Neural cell (in vitro differentiated cells): Measurements from ENCODE around the gene TBC1D8B. TPM values are rescaled to one million over a fixed set of nuclear protein-coding genes. Genes with fewer than 3 reads are reported as not detected.

Source experiments
- H2AFZ ChIP-seq: fragments of 200-600, 300-800 bp; sonication (generic), shearing (Covaris generic); 2 replicates; pipeline ENCODE4 v1.6.0; 2014; ENCODE audit warnings: low read depth, mild to moderate bottlenecking, antibody characterized with exemption, low read length, moderate library complexity
- H3F3A ChIP-seq: fragments of 200-600 bp; shearing (Covaris generic); 2 replicates; pipeline ENCODE4 v1.6.1; 2016; ENCODE audit warnings: mild to moderate bottlenecking, moderate library complexity, mixed read lengths, antibody characterized with exemption, low read length; ENCODE audit not compliant: insufficient read depth, poor library complexity, severe bottlenecking
- H3K27ac ChIP-seq: fragments of 200-600, 300-800 bp; sonication (generic), shearing (Covaris generic); 2 replicates; pipeline ENCODE4 v1.5.1; 2014; ENCODE audit warnings: mild to moderate bottlenecking, low read length, moderate library complexity
- H3K27me3 ChIP-seq: fragments of 300-800, 200-600 bp; sonication (generic), shearing (Covaris generic); 2 replicates; pipeline ENCODE4 v1.6.0; 2014; ENCODE audit warnings: mild to moderate bottlenecking, low read depth, low read length, moderate library complexity; ENCODE audit not compliant: insufficient read depth
- H3K36me3 ChIP-seq: fragments of 300-800, 200-600 bp; sonication (generic), shearing (Covaris generic); 2 replicates; pipeline ENCODE4 v1.5.1; 2014; ENCODE audit warnings: mild to moderate bottlenecking, antibody characterized with exemption, low read length, moderate library complexity; ENCODE audit not compliant: insufficient read depth
- H3K4me2 ChIP-seq: fragments of 300-800, 200-600 bp; sonication (generic), shearing (Covaris generic); 2 replicates; pipeline ENCODE4 v1.6.0; 2014; ENCODE audit warnings: mild to moderate bottlenecking, low read length
- H3K4me3 ChIP-seq: fragments of 300-800, 200-600 bp; sonication (generic), shearing (Covaris generic); 2 replicates; pipeline ENCODE4 v1.5.1; 2014; ENCODE audit warnings: mild to moderate bottlenecking, low read length, moderate library complexity
- H3K79me2 ChIP-seq: fragments of 200-600 bp; shearing (Covaris generic); replicated peaks from 2 replicates; pipeline ENCODE4 v1.6.0; 2014; ENCODE audit warnings: mild to moderate bottlenecking, low read length, moderate library complexity; ENCODE audit not compliant: insufficient read depth
- H3K9ac ChIP-seq: fragments of 300-800, 200-600 bp; sonication (generic), shearing (Covaris generic); 2 replicates; pipeline ENCODE4 v1.6.1; 2016; ENCODE audit warnings: mild to moderate bottlenecking, low read length, mixed read lengths
- H3K9me2 ChIP-seq: fragments of 200-600 bp; shearing (Covaris generic); 2 replicates; pipeline ENCODE4 v1.6.1; 2016; ENCODE audit warnings: mild to moderate bottlenecking, low read length, mixed read lengths; ENCODE audit not compliant: insufficient read depth
- H3K9me3 ChIP-seq: fragments of 200-600, 300-800 bp; sonication (generic), shearing (Covaris generic); 2 replicates; pipeline ENCODE4 v1.6.1; 2016; ENCODE audit warnings: mild to moderate bottlenecking, mixed run types, low read length, moderate library complexity, mixed read lengths
- H4K20me1 ChIP-seq: fragments of 200-600 bp; shearing (Covaris generic); 2 replicates; pipeline ENCODE4 v1.6.1; 2016; ENCODE audit warnings: mild to moderate bottlenecking, mixed run types; ENCODE audit not compliant: insufficient read depth
- EP300 ChIP-seq: fragments of 450-650 bp; conservative IDR thresholded peaks from 2 replicates; pipeline ENCODE4 v1.6.1; 2014; ENCODE audit warnings: antibody characterized with exemption, mild to moderate bottlenecking, moderate library complexity; ENCODE audit not compliant: poor library complexity, severe bottlenecking
- EZH2 ChIP-seq: fragments of 200-600, 300-800 bp; shearing (Covaris generic), sonication (generic); IDR thresholded peaks from 2 replicates; pipeline ENCODE4 v1.6.1; 2014; ENCODE audit warnings: antibody characterized with exemption, low read length, borderline replicate concordance, mild to moderate bottlenecking; ENCODE audit not compliant: insufficient read depth, poor library complexity, severe bottlenecking
- MXI1 ChIP-seq: fragments of 450-650 bp; conservative IDR thresholded peaks from 2 replicates; pipeline ENCODE4 v1.6.1; 2014; ENCODE audit warnings: antibody characterized with exemption, mild to moderate bottlenecking; ENCODE audit not compliant: poor library complexity, severe bottlenecking
- POLR2AphosphoS5 ChIP-seq: IDR thresholded peaks from 2 replicates; pipeline ENCODE4 v1.6.1; 2012
- RAD21 ChIP-seq: fragments of 450-650 bp; conservative IDR thresholded peaks from 2 replicates; pipeline ENCODE4 v1.6.1; 2014; ENCODE audit warnings: antibody characterized with exemption, mild to moderate bottlenecking, moderate library complexity
- SMC3 ChIP-seq: fragments of 450-650 bp; conservative IDR thresholded peaks from 2 replicates; pipeline ENCODE4 v1.6.1; 2014; ENCODE audit warnings: antibody characterized with exemption, mild to moderate bottlenecking, moderate library complexity; ENCODE audit not compliant: poor library complexity
- TAF1 ChIP-seq: IDR thresholded peaks from 2 replicates; pipeline ENCODE4 v1.6.1; 2012; ENCODE audit warnings: low read depth
- polyA plus RNA-seq: library from polyadenylated mRNA; depleted of rRNA; stranded (reverse); fragments of >200 nt; gene quantifications from 2 replicates; pipeline ENCODE4 v1.2.3, GENCODE V29; 2014
- TF ChIP-seq, protein P1 (sequence below): fragments of 450-650 bp; IDR thresholded peaks from 2 replicates; pipeline ENCODE4 v1.5.1; 2014; ENCODE audit warnings: antibody characterized with exemption, mild to moderate bottlenecking, moderate library complexity; ENCODE audit not compliant: poor library complexity, severe bottlenecking
- TF ChIP-seq, protein P2 (sequence below): IDR thresholded peaks from 2 replicates; pipeline ENCODE4 v1.6.1; 2012; ENCODE audit warnings: borderline replicate concordance

Gene TBC1D8B
- polyA plus RNA-seq, 1 donor from 2014 or later: 0.14 TPM

DNA sequence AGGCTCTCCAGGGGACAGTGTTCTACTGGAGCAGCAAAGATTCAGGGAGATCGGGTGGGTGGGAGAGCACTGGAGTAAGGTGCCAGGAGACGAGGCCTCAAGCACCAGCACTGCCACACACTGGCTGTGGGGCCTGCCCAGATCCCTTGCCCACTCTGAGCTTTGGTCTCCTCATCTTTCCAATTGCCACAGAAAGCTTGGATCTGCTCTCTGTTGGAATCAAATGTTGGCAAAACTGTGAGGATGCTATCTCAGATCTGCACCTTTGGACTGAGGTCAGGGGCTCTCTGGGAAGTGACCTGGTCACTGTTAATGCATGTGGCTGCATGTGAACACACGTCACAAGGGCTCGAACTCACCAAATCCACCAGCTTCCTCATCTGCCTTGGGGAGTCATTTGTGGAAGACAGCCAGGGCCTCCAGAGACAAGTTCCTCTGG is 99.3 kb downstream of the TBC1D8B start:
- no peak overlapping the region for H3K9ac ChIP-seq
- no peaks in the 10 kb centered on the region for H3K9me3 ChIP-seq
- H3K9me2 ChIP-seq: no peaks in the 10 kb centered on the region
- H3F3A ChIP-seq: no peaks in the 10 kb centered on the region
- H2AFZ ChIP-seq: no peak overlapping the region
- no peak overlapping the region for H3K4me2 ChIP-seq
- H3K79me2 ChIP-seq: no peaks in the 10 kb centered on the region
- no peaks in the 10 kb centered on the region for H3K36me3 ChIP-seq
- H3K27me3 ChIP-seq: no peaks in the 10 kb centered on the region
- TF ChIP-seq SMC3 (no peak), POLR2AphosphoS5 (no peak), MXI1 (no peak), RAD21 (no peak), EP300 (no peak), EZH2 (no peak), TAF1 (no peak)
- TF ChIP-seq, protein P1, sequence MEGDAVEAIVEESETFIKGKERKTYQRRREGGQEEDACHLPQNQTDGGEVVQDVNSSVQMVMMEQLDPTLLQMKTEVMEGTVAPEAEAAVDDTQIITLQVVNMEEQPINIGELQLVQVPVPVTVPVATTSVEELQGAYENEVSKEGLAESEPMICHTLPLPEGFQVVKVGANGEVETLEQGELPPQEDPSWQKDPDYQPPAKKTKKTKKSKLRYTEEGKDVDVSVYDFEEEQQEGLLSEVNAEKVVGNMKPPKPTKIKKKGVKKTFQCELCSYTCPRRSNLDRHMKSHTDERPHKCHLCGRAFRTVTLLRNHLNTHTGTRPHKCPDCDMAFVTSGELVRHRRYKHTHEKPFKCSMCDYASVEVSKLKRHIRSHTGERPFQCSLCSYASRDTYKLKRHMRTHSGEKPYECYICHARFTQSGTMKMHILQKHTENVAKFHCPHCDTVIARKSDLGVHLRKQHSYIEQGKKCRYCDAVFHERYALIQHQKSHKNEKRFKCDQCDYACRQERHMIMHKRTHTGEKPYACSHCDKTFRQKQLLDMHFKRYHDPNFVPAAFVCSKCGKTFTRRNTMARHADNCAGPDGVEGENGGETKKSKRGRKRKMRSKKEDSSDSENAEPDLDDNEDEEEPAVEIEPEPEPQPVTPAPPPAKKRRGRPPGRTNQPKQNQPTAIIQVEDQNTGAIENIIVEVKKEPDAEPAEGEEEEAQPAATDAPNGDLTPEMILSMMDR: no peak
- TF ChIP-seq, protein P2, sequence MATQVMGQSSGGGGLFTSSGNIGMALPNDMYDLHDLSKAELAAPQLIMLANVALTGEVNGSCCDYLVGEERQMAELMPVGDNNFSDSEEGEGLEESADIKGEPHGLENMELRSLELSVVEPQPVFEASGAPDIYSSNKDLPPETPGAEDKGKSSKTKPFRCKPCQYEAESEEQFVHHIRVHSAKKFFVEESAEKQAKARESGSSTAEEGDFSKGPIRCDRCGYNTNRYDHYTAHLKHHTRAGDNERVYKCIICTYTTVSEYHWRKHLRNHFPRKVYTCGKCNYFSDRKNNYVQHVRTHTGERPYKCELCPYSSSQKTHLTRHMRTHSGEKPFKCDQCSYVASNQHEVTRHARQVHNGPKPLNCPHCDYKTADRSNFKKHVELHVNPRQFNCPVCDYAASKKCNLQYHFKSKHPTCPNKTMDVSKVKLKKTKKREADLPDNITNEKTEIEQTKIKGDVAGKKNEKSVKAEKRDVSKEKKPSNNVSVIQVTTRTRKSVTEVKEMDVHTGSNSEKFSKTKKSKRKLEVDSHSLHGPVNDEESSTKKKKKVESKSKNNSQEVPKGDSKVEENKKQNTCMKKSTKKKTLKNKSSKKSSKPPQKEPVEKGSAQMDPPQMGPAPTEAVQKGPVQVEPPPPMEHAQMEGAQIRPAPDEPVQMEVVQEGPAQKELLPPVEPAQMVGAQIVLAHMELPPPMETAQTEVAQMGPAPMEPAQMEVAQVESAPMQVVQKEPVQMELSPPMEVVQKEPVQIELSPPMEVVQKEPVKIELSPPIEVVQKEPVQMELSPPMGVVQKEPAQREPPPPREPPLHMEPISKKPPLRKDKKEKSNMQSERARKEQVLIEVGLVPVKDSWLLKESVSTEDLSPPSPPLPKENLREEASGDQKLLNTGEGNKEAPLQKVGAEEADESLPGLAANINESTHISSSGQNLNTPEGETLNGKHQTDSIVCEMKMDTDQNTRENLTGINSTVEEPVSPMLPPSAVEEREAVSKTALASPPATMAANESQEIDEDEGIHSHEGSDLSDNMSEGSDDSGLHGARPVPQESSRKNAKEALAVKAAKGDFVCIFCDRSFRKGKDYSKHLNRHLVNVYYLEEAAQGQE: no peak
- H3K4me3 ChIP-seq: no peak overlapping the region
- H3K27ac ChIP-seq: no peak overlapping the region
- H4K20me1 ChIP-seq: no peaks in the 10 kb centered on the region

- no peaks in the 10 kb centered on the region for H3K27me3 ChIP-seq
Measured at GRCh38 chrX:106902684-106903083, 100.2 kb downstream of the TBC1D8B start.

More at GRCh38 chrX:106902684-106903083, 100.2 kb downstream of the TBC1D8B start:
- no peaks in the 10 kb centered on the region for H3K36me3 ChIP-seq
- no peak overlapping the region for H3K4me2 ChIP-seq
- H4K20me1 ChIP-seq: no peaks in the 10 kb centered on the region
- no peak overlapping the region for H3K27ac ChIP-seq
- H3K4me3 ChIP-seq: no peak overlapping the region
- H2AFZ ChIP-seq: no peak overlapping the region
- no peaks in the 10 kb centered on the region for H3F3A ChIP-seq
- no peak overlapping the region for H3K9ac ChIP-seq
- TF ChIP-seq, protein P1: no peak
- TF ChIP-seq MXI1 (no peak), TAF1 (no peak), SMC3 (no peak), RAD21 (no peak), EP300 (no peak), POLR2AphosphoS5 (no peak), EZH2 (no peak)
- TF ChIP-seq, protein P2: no peak
- H3K79me2 ChIP-seq: no peaks in the 10 kb centered on the region
- no peaks in the 10 kb centered on the region for H3K9me2 ChIP-seq
- no peaks in the 10 kb centered on the region for H3K9me3 ChIP-seq
